ENCODE measurements around the gene RELCH.

DNA sequence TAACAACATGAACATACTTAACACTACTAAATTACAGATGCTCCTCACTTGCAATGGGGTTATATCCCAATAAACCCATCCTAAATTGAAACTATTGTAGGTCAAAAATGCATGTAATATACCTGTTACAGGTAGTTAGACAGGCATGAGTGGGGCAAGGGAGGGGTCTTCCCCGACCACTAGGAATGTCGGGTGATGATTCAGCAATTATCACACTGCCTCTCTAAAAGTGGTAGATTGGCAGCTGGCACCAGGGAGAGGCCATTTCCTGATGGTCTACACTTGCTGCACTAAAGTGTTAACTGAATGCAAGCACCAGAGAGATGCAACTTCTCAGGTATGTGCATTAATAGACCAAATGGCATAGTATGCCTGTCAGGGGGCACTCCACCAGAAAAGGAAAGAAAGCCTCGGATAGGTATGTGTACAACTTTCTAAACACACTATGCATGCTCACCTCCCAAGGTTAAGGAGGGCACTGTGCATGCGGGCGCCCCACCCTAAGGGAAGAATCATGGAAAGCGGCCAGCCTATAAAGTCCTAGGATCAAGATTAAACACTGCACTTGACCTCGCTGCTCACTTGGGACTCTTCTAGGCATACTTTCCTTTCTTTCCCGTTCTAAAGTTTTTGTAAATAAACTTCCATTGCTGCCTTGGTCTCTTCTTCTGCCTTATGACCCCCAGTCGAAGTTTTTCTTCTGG lies 35.8 kb upstream of the RELCH start:
- TF ChIP-seq, protein P1, sequence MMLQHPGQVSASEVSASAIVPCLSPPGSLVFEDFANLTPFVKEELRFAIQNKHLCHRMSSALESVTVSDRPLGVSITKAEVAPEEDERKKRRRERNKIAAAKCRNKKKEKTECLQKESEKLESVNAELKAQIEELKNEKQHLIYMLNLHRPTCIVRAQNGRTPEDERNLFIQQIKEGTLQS (CRISPR knock-in tag; IDR thresholded peaks at IDR 0.05) = no peak
- TF ChIP-seq POLR2AphosphoS5 (IDR thresholded peaks at IDR 0.05; ENCODE audit: low read depth, low read length) = no peak
- TF ChIP-seq, protein P2, sequence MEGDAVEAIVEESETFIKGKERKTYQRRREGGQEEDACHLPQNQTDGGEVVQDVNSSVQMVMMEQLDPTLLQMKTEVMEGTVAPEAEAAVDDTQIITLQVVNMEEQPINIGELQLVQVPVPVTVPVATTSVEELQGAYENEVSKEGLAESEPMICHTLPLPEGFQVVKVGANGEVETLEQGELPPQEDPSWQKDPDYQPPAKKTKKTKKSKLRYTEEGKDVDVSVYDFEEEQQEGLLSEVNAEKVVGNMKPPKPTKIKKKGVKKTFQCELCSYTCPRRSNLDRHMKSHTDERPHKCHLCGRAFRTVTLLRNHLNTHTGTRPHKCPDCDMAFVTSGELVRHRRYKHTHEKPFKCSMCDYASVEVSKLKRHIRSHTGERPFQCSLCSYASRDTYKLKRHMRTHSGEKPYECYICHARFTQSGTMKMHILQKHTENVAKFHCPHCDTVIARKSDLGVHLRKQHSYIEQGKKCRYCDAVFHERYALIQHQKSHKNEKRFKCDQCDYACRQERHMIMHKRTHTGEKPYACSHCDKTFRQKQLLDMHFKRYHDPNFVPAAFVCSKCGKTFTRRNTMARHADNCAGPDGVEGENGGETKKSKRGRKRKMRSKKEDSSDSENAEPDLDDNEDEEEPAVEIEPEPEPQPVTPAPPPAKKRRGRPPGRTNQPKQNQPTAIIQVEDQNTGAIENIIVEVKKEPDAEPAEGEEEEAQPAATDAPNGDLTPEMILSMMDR (CRISPR knock-in tag; IDR thresholded peaks at IDR 0.05) = no peak
- no peak for TF ChIP-seq BRD4 (CRISPR knock-in tag; IDR thresholded peaks at IDR 0.05)
- TF ChIP-seq, protein P3, sequence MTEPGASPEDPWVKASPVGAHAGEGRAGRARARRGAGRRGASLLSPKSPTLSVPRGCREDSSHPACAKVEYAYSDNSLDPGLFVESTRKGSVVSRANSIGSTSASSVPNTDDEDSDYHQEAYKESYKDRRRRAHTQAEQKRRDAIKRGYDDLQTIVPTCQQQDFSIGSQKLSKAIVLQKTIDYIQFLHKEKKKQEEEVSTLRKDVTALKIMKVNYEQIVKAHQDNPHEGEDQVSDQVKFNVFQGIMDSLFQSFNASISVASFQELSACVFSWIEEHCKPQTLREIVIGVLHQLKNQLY (CRISPR knock-in tag; IDR thresholded peaks at IDR 0.05) = no peak
- TF ChIP-seq CCAR2 (optimal IDR thresholded peaks at IDR 0.05; ENCODE audit: low read depth, low read length) = no peak
- no peak for TF ChIP-seq POLR2AphosphoS2 (IDR thresholded peaks at IDR 0.05; ENCODE audit: low read depth, low read length)
- no peak for TF ChIP-seq FOXA1 (IDR thresholded peaks at IDR 0.05)
- no peak for TF ChIP-seq FOXA1 (CRISPR knock-in tag; IDR thresholded peaks at IDR 0.05)
- TF ChIP-seq, protein P4, sequence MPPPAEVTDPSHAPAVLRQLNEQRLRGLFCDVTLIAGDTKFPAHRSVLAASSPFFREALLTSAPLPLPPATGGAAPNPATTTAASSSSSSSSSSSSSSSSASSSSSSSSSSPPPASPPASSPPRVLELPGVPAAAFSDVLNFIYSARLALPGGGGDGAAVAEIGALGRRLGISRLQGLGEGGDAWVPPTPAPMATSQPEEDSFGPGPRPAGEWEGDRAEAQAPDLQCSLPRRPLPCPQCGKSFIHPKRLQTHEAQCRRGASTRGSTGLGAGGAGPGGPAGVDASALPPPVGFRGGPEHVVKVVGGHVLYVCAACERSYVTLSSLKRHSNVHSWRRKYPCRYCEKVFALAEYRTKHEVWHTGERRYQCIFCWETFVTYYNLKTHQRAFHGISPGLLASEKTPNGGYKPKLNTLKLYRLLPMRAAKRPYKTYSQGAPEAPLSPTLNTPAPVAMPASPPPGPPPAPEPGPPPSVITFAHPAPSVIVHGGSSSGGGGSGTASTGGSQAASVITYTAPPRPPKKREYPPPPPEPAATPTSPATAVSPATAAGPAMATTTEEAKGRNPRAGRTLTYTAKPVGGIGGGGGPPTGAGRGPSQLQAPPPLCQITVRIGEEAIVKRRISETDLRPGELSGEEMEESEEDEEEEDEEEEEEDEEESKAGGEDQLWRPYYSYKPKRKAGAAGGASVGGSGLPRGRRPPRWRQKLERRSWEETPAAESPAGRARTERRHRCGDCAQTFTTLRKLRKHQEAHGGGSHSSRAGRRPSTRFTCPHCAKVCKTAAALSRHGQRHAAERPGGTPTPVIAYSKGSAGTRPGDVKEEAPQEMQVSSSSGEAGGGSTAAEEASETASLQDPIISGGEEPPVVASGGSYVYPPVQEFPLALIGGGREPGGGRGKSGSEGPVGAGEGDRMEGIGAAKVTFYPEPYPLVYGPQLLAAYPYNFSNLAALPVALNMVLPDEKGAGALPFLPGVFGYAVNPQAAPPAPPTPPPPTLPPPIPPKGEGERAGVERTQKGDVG (CRISPR knock-in tag; IDR thresholded peaks at IDR 0.05; ENCODE audit: borderline replicate concordance) = no peak
- TF ChIP-seq, protein P5, sequence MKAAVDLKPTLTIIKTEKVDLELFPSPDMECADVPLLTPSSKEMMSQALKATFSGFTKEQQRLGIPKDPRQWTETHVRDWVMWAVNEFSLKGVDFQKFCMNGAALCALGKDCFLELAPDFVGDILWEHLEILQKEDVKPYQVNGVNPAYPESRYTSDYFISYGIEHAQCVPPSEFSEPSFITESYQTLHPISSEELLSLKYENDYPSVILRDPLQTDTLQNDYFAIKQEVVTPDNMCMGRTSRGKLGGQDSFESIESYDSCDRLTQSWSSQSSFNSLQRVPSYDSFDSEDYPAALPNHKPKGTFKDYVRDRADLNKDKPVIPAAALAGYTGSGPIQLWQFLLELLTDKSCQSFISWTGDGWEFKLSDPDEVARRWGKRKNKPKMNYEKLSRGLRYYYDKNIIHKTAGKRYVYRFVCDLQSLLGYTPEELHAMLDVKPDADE (CRISPR knock-in tag; IDR thresholded peaks at IDR 0.05) = no peak
- TF ChIP-seq CEBPB (IDR thresholded peaks at IDR 0.05; ENCODE audit: borderline replicate concordance, low read depth, low read length) = no peak
